Measurements from ENCODE around the gene ABCC6. TPM values are rescaled to one million over a fixed set of nuclear protein-coding genes. Genes with fewer than 3 reads are reported as not detected.
A peak's percentile ranks its signal among the peaks of the same experiment; 100 is the strongest.

ABCC6 gene
- total and polyA plus RNA-seq, 2 of the 13 experiments (the other 11 are each of a cell fraction or from before 2014, with no cell fraction given), result 82.4 to 105 TPM

DNA sequence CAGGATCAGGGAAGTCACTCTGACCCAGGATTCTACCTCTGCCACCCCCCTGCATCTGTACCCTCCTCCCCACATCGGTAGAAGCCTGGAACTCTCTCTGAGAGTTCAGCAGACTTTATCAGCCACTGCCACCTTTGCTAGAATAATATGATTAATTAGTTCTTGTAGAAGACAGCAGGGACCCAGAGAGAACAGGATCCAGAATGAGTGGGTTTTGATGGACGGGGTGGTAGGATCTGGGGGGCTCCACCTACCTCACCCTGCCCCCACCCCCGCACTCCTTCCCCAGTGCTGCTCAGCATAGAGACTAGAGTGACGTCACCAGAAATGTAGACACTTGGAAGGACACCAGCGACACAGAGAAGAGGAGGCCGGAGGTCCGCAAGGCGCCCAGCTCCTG is 33.5 kb downstream of the ABCC6 start:
- FAIRE-seq, result no peak

More for the DNA sequence above, 33.5 kb downstream of the ABCC6 start:
- TF ChIP-seq MIER3 (CRISPR knock-in tag; IDR thresholded peaks at IDR 0.05; ENCODE audit: borderline replicate concordance) (no peak), ZNF687 (CRISPR knock-in tag; IDR thresholded peaks at IDR 0.05) (0 out of 2 replicates have a peak, but pooled peaks have one; percentile 12)
- BruUV-seq (replicated peaks), result no TSS peak
- Histone ChIP-seq H3K27me3 (ENCODE audit: control insufficient read depth in 1 of 2, insufficient read depth in 2 of 2, low read length in 2 of 2) (no peaks in the 10 kb centered on the region), H3K4me3 (replicated peaks in 1 of 3; ENCODE audit: insufficient read depth in 1 of 3, low read depth in 2 of 3, low read length in 3 of 3) (no peak overlapping the region), H4K20me1 (ENCODE audit: insufficient read depth, low read length) (peaks cover 11% of the 10 kb centered on the region; the same call in 1 of the 2 replicates), H3K4me2 (ENCODE audit: low read depth, low read length) (no peak overlapping the region), H3K79me2 (ENCODE audit: insufficient read depth, low read length) (no peaks in the 10 kb centered on the region), H3K9me3 (ENCODE audit: low read length) (no peaks in the 10 kb centered on the region), H3K4me1 (ENCODE audit: insufficient read depth, low read length) (no peaks in the 10 kb centered on the region), H3K9ac (ENCODE audit: insufficient read depth, low read depth, low read length) (no peak overlapping the region), H2AFZ (ENCODE audit: low read length) (no peak overlapping the region), H3K27ac (ENCODE audit: extremely low read length, insufficient read depth, low read length) (no peak overlapping the region), H3K36me3 (replicated peaks in 1 of 2; ENCODE audit: control insufficient read depth in 1 of 2, insufficient read depth in 2 of 2, low read length in 2 of 2) (peaks cover 54 to 76% of the 10 kb centered on the region in 2 experiments)
- POLR2A ChIA-PET, result no interaction called here
- intact Hi-C loops (cut with micrococcal nuclease; ENCODE audit: unreplicated experiment) (loop anchor here (5.0 kb wide), 1 partner anchor 423 kb away; no protein-coding TSS in a partner anchor), in situ Hi-C loops (cut with HindIII; ENCODE audit: extremely low pct_ligation_motif_present, low pct_unique_long_range_greater_than_20kb) (no loop called here)
- CTCF ChIA-PET (ENCODE audit: low intra/inter-chr PET ratio, low total read pairs), result no interaction called here
- 85% methylated on average over 8 of the region's 8 CpGs for WGBS (ENCODE audit: low lambda C conversion rate)
- DNase-seq (ENCODE audit: low spot score) (no peak), ATAC-seq (no peak)

Data from HepG2 (cell line).